ENCODE results near the gene STK24.

- TF ChIP-seq POLR2A (IDR thresholded peaks at IDR 0.05; ENCODE audit: low read length) = no peak
- no peak for TF ChIP-seq ATOH8 (CRISPR knock-in tag; IDR thresholded peaks at IDR 0.05; ENCODE audit: low read depth)
- no peak for TF ChIP-seq BHLHE40 (IDR thresholded peaks at IDR 0.05; ENCODE audit: low read depth, low read length)
- no peak for TF ChIP-seq TFCP2L1 (CRISPR knock-in tag; IDR thresholded peaks at IDR 0.05)
- no peak for TF ChIP-seq CEBPB (IDR thresholded peaks at IDR 0.05)
- TF ChIP-seq MAFK (IDR thresholded peaks at IDR 0.05; ENCODE audit: partially characterized antibody) = no peak
- TF ChIP-seq REST (IDR thresholded peaks at IDR 0.05) = no peak
- TF ChIP-seq RNF2 (IDR thresholded peaks at IDR 0.05; ENCODE audit: borderline replicate concordance, low read depth) = no peak
- no peak for TF ChIP-seq CTCF (IDR thresholded peaks at IDR 0.05)
- TF ChIP-seq PHF8 (IDR thresholded peaks at IDR 0.05; ENCODE audit: borderline replicate concordance, low read depth) = no peak
- no peak for TF ChIP-seq ZC3H11A (IDR thresholded peaks at IDR 0.05)
- no peak for TF ChIP-seq MAX (IDR thresholded peaks at IDR 0.05)
Measured at GRCh38 chr13:98432638-98433037, 144.3 kb downstream of the STK24 start.

All from A549 (cell line).